Kidney epithelial cell (primary cell): ENCODE results near the gene GLB1L3. TPM values are rescaled to one million over a fixed set of nuclear protein-coding genes. Genes with fewer than 3 reads are reported as not detected.

Experiments used
- DNase-seq: peaks from one replicate; pipeline ENCODE4 v3.0.0-alpha.2; 2010; ENCODE audit warnings: low read depth
- H3K27me3 ChIP-seq: 2 replicates; pipeline ENCODE4 v1.6.0; 2011; ENCODE audit warnings: low read length; ENCODE audit not compliant: control insufficient read depth, insufficient read depth
- H3K36me3 ChIP-seq: 2 replicates; pipeline ENCODE4 v1.5.1; 2011; ENCODE audit warnings: low read length; ENCODE audit not compliant: control insufficient read depth, insufficient read depth
- H3K4me3 ChIP-seq: 2 replicates; pipeline ENCODE4 v1.5.1; 2011; ENCODE audit warnings: low read depth, mild to moderate bottlenecking, control low read depth, low read length
- total RNA-seq: library from RNA; depleted of rRNA; stranded (reverse); fragments of >200 nt; gene quantifications from 2 replicates; pipeline ENCODE4 v1.2.3, GENCODE V29; 2015
- TF ChIP-seq, protein P1 (sequence below): IDR thresholded peaks from 2 replicates; pipeline ENCODE4 v1.5.1; 2011; ENCODE audit warnings: mild to moderate bottlenecking, moderate library complexity, low read length, control low read depth, inconsistent platforms; ENCODE audit not compliant: insufficient read depth, poor library complexity, severe bottlenecking

GLB1L3 gene, protein sequence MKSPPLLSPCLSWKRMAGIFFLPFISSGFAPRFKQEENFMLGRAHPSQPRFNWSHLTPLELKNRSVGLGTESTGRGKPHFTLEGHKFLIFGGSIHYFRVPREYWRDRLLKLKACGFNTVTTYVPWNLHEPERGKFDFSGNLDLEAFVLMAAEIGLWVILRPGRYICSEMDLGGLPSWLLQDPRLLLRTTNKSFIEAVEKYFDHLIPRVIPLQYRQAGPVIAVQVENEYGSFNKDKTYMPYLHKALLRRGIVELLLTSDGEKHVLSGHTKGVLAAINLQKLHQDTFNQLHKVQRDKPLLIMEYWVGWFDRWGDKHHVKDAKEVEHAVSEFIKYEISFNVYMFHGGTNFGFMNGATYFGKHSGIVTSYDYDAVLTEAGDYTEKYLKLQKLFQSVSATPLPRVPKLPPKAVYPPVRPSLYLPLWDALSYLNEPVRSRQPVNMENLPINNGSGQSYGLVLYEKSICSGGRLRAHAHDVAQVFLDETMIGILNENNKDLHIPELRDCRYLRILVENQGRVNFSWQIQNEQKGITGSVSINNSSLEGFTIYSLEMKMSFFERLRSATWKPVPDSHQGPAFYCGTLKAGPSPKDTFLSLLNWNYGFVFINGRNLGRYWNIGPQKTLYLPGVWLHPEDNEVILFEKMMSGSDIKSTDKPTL
- 0.75 and 1.2 TPM in 2 replicates for total RNA-seq

DNA sequence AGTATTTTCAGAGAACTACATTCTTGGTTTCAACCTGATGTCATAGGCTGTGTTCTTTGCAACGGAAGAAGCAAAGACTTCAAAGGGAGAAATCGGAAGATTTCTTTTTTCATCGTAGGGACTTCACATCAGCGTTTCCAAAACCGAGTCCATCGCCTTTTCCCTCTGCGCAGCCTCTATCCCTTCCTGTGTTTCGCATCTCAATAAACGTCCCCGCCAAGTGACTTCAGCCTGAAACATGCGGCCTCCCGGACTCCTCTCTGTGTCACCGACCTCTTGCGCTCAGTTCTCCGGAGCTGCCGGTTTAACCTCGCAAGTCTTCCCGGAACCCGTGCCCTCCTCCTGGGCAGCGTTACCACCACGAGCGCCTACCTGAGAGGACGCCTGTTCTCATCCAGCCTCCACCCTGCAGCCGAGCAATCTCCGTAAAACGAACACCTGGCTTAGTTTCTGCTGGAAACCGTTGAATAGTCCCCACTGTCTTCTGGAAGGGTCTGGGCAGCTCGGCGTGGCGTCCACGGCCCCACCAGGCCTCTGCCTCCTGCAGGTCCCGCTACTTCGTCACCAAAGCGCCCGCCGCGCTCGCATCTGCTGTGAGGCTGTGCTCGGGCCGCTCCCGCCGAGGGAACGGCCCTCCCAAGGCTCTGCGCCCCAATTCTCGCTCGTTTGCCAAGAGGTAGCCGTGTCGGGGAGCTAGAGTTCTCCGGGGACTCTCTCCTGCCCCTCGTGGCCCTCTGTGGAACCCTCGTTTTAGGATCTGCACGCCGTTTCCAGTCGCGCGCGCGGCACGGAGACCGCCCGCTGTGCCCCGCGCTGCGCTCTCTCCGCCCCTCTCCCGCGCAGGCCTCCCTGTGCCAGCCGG, at the start of gene GLB1L3:
Gene GLB1L3, plus strand, starts transcription at position 846 of the 862 bp plus-strand sequence. CDS start 362 bp downstream, outside the sequence.
- Histone ChIP-seq H3K27me3 (peaks cover 55% of the 10 kb centered on the region), H3K36me3 (no peaks in the 10 kb centered on the region), H3K4me3 (peak within 1 kb of the TSS; percentile 3)
- TF ChIP-seq, protein P1, sequence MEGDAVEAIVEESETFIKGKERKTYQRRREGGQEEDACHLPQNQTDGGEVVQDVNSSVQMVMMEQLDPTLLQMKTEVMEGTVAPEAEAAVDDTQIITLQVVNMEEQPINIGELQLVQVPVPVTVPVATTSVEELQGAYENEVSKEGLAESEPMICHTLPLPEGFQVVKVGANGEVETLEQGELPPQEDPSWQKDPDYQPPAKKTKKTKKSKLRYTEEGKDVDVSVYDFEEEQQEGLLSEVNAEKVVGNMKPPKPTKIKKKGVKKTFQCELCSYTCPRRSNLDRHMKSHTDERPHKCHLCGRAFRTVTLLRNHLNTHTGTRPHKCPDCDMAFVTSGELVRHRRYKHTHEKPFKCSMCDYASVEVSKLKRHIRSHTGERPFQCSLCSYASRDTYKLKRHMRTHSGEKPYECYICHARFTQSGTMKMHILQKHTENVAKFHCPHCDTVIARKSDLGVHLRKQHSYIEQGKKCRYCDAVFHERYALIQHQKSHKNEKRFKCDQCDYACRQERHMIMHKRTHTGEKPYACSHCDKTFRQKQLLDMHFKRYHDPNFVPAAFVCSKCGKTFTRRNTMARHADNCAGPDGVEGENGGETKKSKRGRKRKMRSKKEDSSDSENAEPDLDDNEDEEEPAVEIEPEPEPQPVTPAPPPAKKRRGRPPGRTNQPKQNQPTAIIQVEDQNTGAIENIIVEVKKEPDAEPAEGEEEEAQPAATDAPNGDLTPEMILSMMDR = no peak
- DNase-seq = no peak

DNA sequence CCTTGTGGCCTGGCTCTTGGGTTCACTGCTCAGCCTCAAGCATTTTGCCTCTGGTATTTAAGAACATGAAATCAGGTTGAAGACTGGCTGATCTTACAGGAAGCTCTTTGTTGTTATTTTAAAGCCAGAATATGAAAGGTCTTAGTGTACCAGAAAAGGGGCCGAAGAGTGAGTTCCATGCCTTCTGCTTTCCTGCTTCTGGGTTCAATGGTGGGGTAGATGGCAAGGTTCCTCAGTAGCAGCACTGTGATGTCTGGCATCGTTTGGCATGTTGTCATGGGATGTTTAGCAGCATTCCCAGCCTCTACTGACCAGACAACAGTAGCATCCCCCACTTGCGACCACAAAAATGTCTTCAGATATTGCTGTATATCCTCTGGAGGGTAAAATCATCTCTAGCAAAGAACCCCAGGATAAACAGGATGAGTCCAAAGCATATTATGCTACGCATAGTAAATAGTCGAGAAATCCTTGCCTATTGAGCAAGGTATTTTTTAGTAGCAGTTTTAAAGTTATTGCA, 49.3 kb upstream of the GLB1L3 start:
- H3K27me3 ChIP-seq = no peaks in the 10 kb centered on the region
- peaks cover 2% of the 10 kb centered on the region for H3K36me3 ChIP-seq
- DNase-seq = no peak
- TF ChIP-seq, protein P1 = no peak
- H3K4me3 ChIP-seq = no peak overlapping the region

DNA sequence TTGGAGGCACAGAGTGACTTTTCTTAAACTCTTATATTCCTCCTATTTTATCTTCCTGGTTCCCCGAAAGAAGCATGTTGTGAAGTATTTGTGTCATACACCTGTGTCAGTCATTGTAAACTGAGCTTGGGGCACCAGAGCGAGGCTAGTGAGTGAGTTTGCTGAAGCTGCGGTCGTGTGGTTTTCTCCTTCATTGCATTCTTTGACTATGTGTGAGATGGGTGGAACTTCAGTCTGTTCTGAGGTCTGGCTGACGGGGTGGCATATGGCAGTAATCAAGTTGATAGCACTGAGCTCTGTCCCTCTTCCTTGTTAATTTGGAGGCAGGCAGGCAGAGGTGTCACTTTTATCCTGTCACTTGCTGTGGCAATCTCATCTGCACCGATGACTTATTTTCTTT, 47.6 kb upstream of the GLB1L3 start:
- Histone ChIP-seq H3K36me3 (peaks cover 2% of the 10 kb centered on the region), H3K27me3 (no peaks in the 10 kb centered on the region), H3K4me3 (no peak overlapping the region)
- DNase-seq = peak; percentile 63
- TF ChIP-seq, protein P1 = no peak

DNA sequence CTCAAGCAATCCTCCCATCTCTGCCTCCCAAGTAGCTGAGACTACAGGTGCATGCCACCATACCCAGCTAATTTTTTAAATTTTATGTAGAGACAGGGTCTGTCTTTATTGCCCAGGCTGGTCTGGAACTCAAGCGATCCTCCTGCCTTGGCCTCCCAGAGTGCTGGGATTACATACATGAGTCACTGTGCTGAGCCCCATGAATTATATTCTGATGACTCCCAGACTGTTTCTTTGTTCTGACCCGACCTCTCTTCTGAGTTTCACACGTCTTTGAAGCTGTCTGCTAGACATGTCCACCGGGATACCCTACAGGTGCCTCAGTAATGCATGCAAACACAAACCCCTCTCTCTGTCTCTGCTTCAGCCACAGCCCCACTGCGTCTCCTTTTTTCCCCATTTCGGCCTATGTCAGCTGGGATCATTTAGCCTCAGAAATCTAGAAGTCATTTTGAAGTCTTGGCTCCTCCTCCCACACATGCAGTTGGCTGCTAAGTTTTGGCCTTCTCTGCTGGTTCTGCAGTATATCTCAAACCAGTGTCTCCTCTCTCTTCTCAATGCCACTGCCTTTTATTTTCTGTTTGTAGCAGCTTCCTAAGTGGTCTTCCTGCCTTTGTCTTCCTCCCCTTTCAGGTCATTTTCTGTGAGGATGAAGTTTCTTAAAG, 46.9 kb upstream of the GLB1L3 start:
- no peak for DNase-seq
- peaks cover 2% of the 10 kb centered on the region for H3K36me3 ChIP-seq
- no peak overlapping the region for H3K4me3 ChIP-seq
- no peaks in the 10 kb centered on the region for H3K27me3 ChIP-seq
- TF ChIP-seq, protein P1 = no peak

DNA sequence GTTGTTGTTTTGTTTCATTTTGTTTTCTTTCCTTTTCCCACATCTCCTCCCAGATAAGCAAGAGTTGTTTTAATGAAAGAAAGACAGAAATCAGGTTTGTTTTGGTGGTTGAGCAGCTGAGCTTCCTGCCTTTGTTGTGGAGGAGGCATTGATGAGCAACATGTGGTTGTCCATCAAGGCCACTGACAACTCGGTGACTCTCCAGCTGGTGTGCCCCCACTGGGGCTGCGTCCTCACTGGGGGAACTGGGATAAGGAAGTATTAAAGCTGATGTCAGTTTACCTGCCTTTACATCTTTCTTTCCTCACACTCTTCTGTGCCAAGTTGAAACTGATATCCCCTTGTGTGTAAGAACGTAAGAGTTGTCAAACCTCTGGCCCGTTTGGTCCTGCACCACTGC, 45.8 kb upstream of the GLB1L3 start:
- no peaks in the 10 kb centered on the region for H3K27me3 ChIP-seq
- peaks cover 2% of the 10 kb centered on the region for H3K36me3 ChIP-seq
- no peak overlapping the region for H3K4me3 ChIP-seq
- TF ChIP-seq, protein P1 = no peak
- DNase-seq = no peak
